HEK293 (cell line): ENCODE results near the gene IL3.

Experiments
- KLF10 ChIP-seq: fragments of 450-650 bp; IDR thresholded peaks from 2 replicates; pipeline ENCODE4 v1.5.1; 2018; ENCODE audit warnings: missing biosample characterization, mild to moderate bottlenecking, missing genetic modification characterization
- PRDM1 ChIP-seq: fragments of 450-650 bp; formaldehyde crosslinking; IDR thresholded peaks from 2 replicates; pipeline ENCODE4; 2016; ENCODE audit warnings: missing biosample characterization, missing genetic modification characterization
- RBAK ChIP-seq: fragments of 450-650 bp; formaldehyde crosslinking; IDR thresholded peaks from 2 replicates; pipeline ENCODE4 v1.5.1; 2016; ENCODE audit warnings: missing biosample characterization, missing genetic modification characterization
- SCRT2 ChIP-seq: fragments of 450-650 bp; formaldehyde crosslinking; IDR thresholded peaks from 2 replicates; pipeline ENCODE4 v1.5.1; 2016; ENCODE audit warnings: missing biosample characterization, missing genetic modification characterization
- YY1 ChIP-seq: fragments of 450-650 bp; formaldehyde crosslinking; IDR thresholded peaks from 2 replicates; pipeline ENCODE4 v1.5.1; 2018; ENCODE audit warnings: missing biosample characterization, missing genetic modification characterization
- ZNF221 ChIP-seq: fragments of 450-650 bp; formaldehyde crosslinking; IDR thresholded peaks from 2 replicates; pipeline ENCODE4 v1.5.1; 2017; ENCODE audit warnings: missing biosample characterization, missing genetic modification characterization, borderline replicate concordance
- ZNF274 ChIP-seq, 2 experiments: fragments of 200-500 bp in 1 of 2; fragments of 450-650 bp in 1 of 2; sonication (Bioruptor generic) in 1 of 2; formaldehyde crosslinking in 1 of 2; IDR thresholded peaks; 2 replicates each; pipeline versions ENCODE4 v1.5.1 to v1.6.1; 2014 to 2016; ENCODE audit warnings: borderline replicate concordance in 1 of 2, inconsistent platforms in 1 of 2, low read length in 1 of 2, missing biosample characterization in 1 of 2, missing genetic modification characterization in 1 of 2
- ZNF521 ChIP-seq: fragments of 450-650 bp; formaldehyde crosslinking; IDR thresholded peaks from 2 replicates; pipeline ENCODE4 v1.5.1; 2017; ENCODE audit warnings: missing biosample characterization, mild to moderate bottlenecking, missing genetic modification characterization
- TF ChIP-seq, protein P1 (sequence below): IDR thresholded peaks from 2 replicates; pipeline ENCODE4 v1.6.1; 2011; ENCODE audit warnings: mild to moderate bottlenecking, low read depth, low read length, borderline replicate concordance

DNA sequence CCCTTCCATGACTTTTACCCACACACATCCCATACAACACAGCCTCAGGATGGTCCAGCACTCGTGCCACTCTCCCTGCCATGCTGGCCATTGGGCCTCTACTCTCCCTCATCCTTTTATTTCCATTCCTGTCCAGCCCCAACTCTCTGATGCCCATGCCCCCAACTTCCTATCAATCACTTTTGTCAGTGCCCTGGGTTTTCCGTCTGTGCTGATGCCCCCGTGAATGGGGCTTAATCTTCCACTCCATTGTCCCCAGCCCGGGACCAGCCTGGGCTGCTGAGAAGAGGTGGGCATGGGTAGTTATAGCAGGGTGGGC lies 36.4 kb upstream of the IL3 start:
- no peak for TF ChIP-seq SCRT2 (tag by site-specific recombination)
- no peak for TF ChIP-seq YY1 (tag by site-specific recombination)
- TF ChIP-seq KLF10 (tag by site-specific recombination), result no peak
- TF ChIP-seq, protein P1, sequence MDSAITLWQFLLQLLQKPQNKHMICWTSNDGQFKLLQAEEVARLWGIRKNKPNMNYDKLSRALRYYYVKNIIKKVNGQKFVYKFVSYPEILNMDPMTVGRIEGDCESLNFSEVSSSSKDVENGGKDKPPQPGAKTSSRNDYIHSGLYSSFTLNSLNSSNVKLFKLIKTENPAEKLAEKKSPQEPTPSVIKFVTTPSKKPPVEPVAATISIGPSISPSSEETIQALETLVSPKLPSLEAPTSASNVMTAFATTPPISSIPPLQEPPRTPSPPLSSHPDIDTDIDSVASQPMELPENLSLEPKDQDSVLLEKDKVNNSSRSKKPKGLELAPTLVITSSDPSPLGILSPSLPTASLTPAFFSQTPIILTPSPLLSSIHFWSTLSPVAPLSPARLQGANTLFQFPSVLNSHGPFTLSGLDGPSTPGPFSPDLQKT, result no peak
- no peak for TF ChIP-seq RBAK (tag by site-specific recombination)
- no peak for TF ChIP-seq ZNF521 (tag by site-specific recombination)
- no peak for TF ChIP-seq ZNF274 (IDR thresholded peaks at IDR 0.05; ENCODE audit: low read length)
- TF ChIP-seq ZNF274 (tag by site-specific recombination; IDR thresholded peaks at IDR 0.05; ENCODE audit: borderline replicate concordance), result no peak
- TF ChIP-seq ZNF221 (tag by site-specific recombination), result no peak
- TF ChIP-seq PRDM1 (tag by site-specific recombination), result no peak
